HG02870 (cell line): ENCODE measurements around the gene ABLIM2.

Experiments used
- ATAC-seq: cut with Tn5 transposase; IDR thresholded peaks from one replicate; pipeline ENCODE4 v1.9.1; 2021; ENCODE audit warnings: mild to moderate bottlenecking, moderate library complexity; ENCODE audit not compliant: unreplicated experiment

The ABLIM2 gene

DNA sequence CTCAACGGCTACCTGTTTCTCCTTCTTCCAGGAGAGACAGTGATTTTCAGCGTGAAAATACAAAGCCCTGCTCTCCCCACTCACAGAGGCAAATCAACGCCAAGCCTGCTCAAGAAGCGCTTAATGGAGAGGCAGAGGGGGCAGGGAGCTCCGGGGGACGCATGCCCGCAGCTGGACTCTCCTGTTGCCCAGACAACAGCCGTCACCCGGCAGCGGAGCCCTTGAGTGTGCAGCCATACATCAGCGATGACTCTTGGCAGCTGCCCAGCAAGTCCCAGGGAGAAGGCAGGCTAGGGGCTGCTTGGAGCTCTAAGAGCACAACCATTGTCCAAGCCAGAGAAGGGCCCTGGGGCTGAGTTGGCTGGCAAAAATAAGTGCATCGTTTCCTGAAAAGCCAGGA, 148.0 kb downstream of the ABLIM2 start:
- no peak for ATAC-seq

DNA sequence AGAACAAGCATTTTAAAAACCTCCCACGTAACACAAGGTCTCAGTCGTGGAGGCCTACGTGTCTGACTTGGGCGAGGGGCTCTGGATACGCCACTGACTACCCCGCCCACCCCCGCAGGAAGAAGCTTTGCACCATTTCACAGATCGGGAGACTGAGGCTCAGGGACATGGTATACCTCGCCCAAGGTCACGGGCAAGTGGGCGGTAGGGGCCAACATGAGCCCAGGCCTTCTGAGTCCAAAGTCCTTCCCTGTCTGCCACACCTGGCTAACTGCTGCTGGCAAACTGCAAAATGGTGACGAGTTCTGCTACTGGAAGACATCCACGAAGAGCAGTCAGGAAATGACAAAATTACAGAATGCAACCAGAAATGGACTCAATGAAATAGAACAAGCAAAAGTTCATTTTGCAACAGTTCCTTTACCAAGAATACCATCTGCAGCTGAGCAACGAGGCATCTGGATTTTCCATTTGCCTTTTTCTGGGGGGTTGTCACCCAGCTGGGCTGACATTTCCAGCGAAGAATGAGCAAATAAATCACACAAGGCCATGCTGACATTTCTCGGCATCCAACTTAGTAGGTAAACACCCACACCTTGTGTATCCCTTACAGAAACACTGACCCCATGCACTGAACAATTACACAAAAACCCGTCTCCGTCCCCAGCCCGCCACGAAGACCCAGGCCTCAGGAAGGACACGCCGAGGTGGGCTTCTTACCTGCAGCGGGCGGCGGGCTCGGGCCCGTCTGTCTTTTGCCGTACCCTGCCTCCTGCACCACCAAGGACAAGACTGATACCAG, 148.7 kb downstream of the ABLIM2 start:
- no peak for ATAC-seq

DNA sequence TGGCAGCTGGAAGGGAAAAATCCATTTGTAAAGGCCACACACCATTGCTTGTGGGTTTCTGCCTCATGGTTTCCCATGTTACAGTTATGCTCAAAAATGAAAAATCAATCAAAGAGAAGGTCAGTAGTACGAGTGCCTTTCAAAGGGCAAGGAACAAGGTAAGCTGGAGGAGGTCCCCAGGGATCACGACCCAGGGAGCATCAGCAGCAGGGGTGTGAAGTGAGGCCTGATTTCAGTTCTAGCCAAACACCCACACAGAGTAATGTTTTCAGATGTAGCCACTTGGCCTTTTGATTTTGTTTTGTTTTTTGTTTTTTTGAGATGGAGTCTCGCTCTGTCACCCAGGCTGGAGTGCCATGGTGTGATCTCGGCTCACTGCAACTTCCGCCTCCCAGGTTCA, 149.5 kb downstream of the ABLIM2 start:
- no peak for ATAC-seq

DNA sequence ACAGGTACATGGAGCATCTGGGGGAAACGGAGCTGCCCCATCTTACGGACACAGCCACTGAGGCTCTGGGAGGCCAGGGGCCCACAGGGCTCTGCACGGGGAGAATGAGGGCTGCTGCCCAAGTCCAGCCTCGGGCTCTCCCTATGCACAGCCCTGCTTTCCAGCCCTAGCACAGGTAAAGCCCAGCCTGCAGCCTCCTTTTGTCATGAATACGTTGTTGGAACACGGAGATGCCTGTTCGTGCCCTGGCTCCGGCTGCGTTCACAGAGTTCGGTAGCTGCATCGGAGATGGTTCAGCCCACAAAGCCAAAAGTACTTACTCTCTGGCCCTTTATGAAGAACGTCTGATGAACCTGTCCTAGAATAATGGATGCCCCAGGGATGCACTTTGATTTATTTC, 150.2 kb downstream of the ABLIM2 start:
- no peak for ATAC-seq

DNA sequence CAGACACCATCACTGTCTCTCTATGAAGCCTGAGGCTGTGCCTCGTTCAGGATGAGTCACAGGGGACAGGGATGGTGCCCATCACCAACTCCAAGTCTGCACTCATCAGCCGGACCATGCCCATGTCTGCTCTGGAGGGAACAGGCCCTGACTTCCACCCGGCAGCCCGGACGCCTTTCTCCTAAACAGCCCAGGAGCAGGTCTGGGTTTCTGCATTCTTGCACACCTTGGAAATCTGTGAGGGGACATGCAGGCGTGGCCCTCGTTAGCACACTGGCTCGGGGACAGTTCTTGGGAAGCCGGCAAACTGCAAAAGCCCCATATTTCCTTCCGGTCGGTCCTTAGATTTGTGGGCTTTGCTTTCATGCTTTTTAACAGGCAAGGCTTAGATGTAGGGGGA, 151.0 kb downstream of the ABLIM2 start:
- ATAC-seq = no peak

DNA sequence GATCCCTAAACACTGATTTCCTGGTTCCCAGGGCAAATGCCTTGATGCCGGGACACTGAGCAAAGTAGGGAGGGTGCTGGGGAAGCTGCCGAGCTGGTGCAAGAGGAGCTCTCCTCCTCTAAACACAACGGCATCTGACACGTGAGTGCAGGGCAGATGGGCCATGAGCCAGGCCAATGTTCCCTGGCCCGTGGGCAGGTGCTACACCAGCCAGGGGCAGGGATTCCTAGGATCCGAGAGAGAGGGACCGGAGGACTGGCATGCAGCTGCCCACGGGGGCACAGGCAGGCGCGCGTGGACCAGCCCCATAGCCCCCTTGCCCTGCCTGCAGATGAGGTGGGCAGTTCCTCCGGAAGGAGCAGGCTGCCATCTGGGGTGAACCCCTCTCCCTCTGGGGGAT, 152.1 kb downstream of the ABLIM2 start:
- no peak for ATAC-seq

DNA sequence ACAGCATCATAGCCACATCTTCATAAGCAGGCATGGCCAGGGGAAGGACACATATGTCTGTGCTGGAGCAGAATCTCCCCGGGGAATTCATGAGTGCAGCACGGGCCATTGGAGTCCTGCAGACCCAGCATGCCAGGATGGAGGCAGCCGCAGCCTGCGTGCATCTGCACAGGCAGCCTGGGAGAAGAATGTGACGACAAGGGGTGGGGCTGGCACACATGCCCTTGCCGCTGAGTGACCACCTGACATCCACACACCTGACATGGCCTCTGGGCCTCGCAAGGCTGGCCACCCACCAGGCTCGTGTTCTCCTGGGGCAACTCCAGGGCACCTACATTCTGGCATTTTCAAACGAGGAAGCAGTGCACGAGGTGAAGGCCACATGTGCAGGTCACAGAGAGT, 152.8 kb downstream of the ABLIM2 start:
- no peak for ATAC-seq

DNA sequence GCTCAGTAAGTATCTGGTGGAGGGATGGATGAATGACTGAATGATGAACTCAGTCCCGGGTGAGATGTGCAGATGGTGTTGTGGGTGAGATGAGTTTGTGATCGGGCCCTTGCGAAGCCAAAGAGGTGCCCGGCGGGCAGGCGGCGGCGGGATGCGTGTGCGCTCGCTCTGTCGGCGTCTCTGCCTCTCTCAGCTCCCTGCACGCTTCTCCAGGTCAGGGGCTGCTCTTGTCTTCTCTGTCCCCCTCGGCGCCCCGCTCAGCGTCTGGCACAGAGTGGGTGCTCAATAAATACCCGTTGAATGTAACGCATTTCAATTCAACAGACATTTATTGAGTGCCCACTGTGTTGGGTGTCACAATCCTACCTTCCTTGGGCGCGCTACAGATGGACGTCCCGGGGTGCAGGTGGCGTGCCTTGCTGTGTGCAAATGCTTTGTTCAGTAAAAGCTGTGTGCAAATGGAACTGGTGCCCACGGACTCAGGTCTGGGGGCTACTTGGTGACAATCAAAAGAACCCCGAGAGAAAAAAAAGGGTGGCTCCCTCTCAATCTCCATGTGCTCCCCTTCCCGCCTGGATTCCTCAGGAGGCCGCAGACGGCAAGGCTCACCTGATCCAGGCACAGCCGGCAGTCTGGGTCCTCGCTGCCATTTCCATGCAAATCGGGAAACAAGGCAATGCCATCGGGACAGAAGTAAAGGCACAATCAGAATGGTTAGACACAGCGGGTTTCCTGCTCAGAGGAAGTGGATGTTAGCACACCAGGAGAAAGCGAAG, 153.4 kb downstream of the ABLIM2 start:
- ATAC-seq = no peak

DNA sequence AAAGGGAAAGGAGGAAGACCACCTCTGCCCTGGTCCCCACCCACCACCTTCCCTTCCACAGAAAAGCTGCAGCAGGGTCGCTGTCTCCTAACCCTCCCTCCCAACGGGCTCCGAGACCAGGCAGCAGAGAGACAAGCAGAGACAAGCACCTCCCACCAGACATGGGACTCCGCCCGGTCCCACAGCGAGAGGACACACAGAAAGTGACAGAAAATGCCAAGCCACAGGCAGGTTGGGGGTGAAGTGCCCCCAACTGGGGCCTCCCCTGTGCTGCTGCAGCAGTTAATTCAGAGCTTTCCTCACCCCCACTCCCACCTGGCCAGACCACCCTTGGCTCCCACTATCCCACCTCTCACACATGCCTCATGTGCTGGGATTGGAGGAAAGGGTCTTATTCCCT, 154.5 kb downstream of the ABLIM2 start:
- ATAC-seq = no peak

DNA sequence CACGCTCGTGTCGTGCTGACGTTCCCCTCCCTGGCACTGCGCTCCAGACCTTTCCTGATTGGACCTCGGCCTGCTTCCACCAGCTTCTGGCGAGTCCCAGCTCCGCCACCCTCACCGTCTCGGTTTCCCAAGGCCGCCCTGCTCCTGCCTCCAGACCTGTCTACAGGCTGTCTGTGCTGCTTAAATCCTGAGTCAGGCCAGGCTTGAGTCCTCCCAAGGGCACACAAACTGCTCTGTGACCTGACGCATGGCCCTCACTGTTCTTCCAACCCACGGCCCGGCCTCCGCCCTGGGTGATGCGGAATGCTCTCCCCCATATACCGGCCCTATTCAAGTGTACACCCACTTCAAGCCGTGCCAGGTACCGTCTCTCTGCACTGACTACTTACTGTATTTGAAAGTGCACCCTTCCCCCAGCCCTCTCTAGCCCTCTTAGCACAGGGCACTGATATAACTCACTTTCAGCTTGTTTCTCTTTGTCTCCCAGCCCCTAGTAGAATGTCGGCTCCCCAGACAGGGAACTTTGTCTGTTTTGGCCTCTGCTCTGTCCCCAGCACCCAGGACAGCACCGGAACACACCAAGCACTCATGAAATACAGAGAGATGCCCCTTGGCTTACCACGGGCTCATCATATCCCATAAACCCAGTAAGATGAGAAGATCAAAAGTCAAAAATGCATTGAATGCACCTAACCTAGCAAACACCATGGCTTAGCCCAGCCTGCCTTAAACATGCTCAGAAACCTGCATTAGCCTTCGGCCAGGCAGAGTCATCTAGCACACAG, 155.9 kb downstream of the ABLIM2 start:
- no peak for ATAC-seq

DNA sequence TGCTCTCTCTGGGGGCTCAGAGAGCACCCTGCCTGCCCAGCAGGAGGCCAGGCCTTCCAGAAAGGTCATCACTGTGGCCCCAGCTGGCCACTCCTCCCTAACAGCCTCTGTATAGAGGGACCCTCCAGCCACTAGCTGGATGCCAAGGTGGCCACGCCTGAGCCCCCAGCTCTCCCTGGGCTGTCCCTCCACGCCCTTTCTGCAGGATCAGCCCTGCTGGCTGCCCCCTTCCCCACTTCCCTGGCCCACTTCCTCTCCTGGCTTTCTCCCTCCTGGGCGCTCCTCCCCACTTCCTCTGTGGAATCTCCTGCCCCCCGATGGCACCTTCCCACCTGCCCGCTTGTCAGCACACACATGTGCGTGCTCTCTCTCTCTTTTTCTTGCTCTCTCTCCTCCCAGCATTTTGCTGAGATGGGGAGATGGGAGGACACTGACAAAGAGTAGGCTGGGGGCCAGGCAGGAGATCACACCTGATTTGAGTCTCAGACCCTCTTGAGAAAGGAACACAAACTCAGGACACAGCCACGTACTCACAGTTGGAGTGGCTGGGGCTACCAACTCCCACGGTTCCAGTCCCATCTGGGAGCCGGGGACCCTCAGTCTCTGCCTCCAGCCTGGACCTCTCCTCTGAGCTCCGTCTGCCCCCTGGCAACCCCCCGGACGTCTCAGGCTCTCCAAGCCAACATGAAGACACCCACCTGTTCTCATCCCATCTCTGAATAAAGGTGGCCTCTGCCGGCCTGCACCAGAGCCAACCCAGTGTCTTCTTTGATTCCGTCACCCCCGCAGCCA, 156.9 kb downstream of the ABLIM2 start:
- no peak for ATAC-seq

DNA sequence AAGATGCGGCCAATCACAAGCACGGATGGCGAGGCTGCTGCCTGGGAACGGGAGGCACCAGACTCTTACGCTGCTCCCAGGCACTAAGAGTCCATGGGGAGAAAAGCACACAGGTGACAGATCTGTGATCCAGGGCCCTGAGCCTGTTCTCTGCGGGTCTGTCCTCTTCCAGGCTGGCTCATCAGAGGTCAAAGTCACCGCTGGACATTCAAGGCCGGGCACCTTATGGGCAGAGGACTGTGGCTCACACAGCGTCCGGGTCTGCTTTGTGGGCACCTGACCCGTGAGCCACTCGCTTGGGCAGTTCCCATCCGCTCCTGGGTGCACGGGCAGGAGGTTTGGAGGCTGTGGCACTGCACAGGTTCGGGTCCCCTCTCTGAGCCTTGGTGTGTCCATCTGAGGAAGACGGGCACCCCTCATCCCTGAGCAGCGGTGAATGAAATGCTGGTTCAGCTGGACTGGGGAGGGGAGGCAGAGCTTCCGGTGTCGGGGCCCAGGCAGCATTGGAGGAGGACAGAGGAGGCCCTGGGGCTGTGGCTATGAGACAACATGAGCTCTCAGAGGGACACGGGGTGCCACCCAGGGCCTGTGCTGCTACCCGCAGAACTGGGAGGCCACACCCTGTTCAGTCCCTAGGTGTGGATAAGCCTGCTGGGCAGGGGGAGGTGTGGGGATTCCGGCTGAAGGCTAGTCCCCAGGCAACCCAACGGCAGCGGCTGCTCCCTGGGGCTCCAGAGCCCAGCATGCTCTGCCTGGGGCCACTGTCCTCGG, 157.7 kb downstream of the ABLIM2 start:
- no peak for ATAC-seq

DNA sequence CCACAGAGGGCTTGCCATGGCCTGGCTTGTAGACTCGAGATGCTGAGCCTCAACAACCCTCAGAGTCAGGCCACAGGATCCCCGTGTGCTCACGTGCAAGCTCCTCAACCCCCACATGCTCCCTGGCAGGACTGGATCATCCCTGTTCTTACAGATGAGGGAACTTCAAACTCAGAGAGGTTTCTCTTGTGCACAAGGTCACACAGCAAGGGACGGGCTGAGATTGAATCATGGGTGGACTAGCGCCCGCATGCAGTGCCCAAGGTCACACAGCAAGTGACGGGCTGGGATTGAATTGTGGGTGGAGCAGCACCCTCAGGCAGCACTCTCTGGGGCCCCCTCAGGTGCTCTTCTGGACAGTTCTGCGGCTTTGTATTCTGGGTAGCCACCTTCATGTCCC, 158.4 kb downstream of the ABLIM2 start:
- ATAC-seq = no peak

DNA sequence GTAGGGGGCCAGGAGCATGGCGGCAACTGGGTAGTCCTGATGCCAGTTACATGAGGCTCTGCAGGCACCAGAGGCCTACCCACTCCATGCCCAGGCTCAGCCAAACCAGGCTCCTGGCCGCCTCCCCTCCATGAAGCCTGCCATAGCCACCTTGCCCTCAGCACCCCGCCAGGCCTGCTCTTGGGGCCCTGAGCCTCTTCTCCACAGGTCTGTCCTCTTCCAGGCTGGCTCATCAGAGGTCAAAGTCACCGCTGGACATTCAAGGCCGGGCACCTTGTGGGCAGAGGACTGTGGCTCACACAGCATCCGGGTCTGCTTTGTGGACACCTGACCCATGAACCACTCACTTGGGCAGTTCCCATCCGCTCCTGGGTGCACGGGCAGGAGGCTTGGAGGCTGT, 158.9 kb downstream of the ABLIM2 start:
- ATAC-seq = no peak

DNA sequence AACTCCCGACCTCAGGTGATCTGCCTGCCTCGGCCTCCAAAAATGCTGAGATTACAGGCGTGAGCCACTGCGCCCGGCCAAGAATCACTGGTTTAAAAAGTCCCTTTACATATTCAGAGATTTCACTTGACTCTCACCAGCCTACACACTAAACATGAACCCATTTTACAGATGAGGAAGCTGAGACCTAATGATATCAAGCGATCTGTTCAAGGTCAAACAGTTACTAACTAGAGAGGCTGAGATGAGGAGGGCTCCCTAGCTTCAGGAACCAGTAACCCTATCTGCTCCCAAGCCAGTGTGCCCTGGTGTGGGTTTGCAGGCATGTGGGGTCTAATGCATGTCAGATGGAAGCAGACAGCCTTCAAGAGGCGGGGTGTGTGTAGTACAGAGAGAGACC, 159.3 kb downstream of the ABLIM2 start:
- no peak for ATAC-seq

DNA sequence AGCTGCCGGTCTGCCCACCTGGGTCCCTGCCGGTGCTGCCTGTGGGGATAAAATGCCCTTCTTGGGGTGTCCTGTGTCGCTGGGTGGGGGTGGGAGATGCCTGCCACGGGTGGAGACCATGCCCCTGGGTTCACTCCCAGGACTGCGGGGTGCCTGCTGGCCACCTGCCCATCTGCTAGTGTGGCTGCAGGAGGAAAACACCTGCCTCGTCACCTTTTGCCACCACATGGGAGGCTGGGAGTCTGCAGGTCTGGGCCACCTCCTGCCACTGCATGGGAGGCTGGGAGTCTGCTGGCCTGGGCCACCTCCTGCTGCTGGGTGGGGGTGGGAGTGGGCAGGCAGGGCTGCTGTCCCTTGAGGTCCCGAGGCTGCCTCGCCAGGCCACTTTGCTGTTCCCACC, 160.2 kb downstream of the ABLIM2 start:
- no peak for ATAC-seq

DNA sequence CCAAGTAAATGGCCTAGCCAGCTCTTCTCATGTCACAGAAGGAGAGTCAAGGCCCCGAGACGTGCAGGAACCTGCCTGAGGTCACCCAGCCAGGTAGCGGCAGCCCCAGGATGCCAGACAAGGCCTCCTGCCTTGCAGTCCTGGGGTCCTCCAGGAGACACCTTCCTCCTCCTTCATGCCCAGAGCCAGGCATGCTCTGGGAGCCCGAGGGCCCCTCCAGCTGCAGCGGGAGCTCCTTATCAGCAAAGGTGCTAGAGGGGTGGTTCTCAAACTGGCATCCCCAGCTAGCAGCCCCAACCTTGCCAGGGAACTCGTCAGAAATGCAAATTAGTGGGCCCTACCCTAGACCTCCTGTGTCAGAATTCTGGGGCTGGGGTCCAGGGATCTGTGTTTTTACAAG, 162.7 kb downstream of the ABLIM2 start:
- no peak for ATAC-seq

DNA sequence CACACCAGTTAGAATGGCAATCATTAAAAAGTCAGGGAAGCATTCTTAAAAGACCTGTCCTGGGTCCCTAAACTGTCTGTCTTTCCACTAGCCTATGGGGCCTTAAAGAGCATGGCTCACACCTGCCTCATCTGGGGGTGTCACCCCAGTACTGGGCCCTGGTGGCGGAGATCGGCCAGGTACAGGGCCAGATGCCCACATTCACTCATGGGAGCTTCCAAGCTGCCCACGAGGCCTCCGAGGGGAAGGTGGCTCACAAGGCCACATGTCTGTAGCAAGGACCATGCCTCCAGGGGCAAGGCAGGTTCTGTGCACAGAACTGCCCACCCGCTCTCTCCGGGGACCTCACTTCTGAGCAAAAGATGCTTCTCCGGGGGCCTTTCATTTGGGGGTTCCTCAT, 163.5 kb downstream of the ABLIM2 start:
- no peak for ATAC-seq

DNA sequence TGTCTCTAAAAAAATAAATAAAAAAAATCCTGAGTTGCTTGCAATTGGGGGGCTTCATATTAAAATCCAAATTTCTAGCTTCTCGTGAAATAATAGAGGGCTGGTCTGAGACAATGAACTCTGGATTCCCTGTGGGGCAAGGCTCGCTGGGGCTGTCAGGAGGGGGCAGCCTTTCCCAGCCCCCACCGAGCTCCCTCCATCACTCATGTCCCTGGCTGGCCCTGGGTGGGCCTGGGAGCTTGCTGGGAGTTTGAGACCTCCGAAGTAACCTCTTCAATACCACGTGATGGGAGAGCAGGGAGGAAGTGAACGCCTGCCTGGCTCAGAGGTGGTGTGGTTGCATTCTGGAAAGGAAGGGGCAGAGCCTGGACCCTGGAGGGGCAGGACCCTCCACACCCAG, 164.9 kb downstream of the ABLIM2 start:
- ATAC-seq = no peak

DNA sequence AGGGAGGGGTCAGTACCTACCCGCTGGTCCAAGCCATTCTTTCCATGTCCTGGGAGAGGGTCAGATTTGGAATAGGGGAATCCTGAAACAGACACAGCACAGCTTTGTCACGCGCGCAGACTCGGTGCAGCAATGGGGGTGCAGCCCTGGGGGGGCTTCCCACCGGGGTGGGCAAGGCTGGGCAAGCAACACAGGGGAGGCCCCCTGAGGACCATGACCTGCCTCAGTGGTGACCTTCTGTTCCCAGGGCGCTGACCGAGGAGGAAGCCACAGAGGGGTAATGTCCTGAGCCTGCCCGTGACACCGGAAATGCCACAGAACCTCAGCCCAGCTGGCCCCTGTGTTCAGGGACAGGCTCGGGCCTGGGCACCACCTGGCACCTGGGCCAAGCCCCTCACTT, 165.8 kb downstream of the ABLIM2 start:
- ATAC-seq = no peak
